ENCODE data around the gene HDAC9.
A peak's percentile ranks its signal among the peaks of the same experiment; 100 is the strongest.

- peak; percentile 98 for TF ChIP-seq CTCF (conservative IDR thresholded peaks at IDR 0.05)
- TF ChIP-seq ZFX (IDR thresholded peaks at IDR 0.05) = no peak
Measured at GRCh38 chr7:18666107-18666728, 170.7 kb downstream of the HDAC9 start.
